GM13976 (cell line): ENCODE data around the gene BBS10.

ENCODE experiments used
- DNase-seq: peaks from one replicate; pipeline ENCODE4 v3.0.0; 2012; ENCODE audit warnings: low spot score
- CTCF ChIP-seq: IDR thresholded peaks from 2 replicates; pipeline ENCODE4 v1.5.1; 2012; ENCODE audit warnings: borderline replicate concordance, mild to moderate bottlenecking; ENCODE audit not compliant: insufficient read depth; ENCODE audit errors: extremely low read depth, missing control alignments, control extremely low read depth
- in situ Hi-C: fragments of 300-500 bp; cut with MboI; formaldehyde crosslinking; loops from one replicate; pipeline ENCODE4 v1.12.0; 2022; ENCODE audit warnings: low sequenced_read_pairs, mixed read lengths, inconsistent platforms; ENCODE audit not compliant: unreplicated experiment

BBS10 gene

GRCh38 chr12:76317976-76318375 lies 30.2 kb downstream of the BBS10 start:
- in situ Hi-C loops: no loop called here
- DNase-seq: no peak
- TF ChIP-seq CTCF: no peak

GRCh38 chr12:76316468-76316867 lies 31.7 kb downstream of the BBS10 start:
- no peak for TF ChIP-seq CTCF
- in situ Hi-C loops: no loop called here
- DNase-seq: no peak

- DNase-seq: no peak
- no peak for TF ChIP-seq CTCF
- in situ Hi-C loops: no loop called here
These were observed 34.9 kb downstream of the BBS10 start for GRCh38 chr12:76313299-76313698.

GRCh38 chr12:76312315-76312714 lies 35.9 kb downstream of the BBS10 start:
- in situ Hi-C loops: no loop called here
- DNase-seq: no peak
- no peak for TF ChIP-seq CTCF

- TF ChIP-seq CTCF: no peak
- in situ Hi-C loops: no loop called here
- no peak for DNase-seq
These were observed 36.4 kb downstream of the BBS10 start for GRCh38 chr12:76311796-76312195.

- no peak for DNase-seq
- TF ChIP-seq CTCF: no peak
- in situ Hi-C loops: no loop called here
These were observed 38.1 kb downstream of the BBS10 start for GRCh38 chr12:76310110-76310509.

GRCh38 chr12:76308866-76309265 lies 39.3 kb downstream of the BBS10 start:
- no peak for TF ChIP-seq CTCF
- DNase-seq: no peak
- in situ Hi-C loops: no loop called here
